OCI-LY1 (cell line): ENCODE results near the gene TUBA3E.
"Not testable (repeated sequence)": the region's sequence is repeated elsewhere in the genome, so short reads cannot be mapped to it uniquely, and the experiment has no call there.

Experiments used
- H2AFZ ChIP-seq: fragments of 200-600 bp; sonication (generic), shearing (Covaris generic); 2 replicates; pipeline ENCODE4 v1.6.0; 2014; ENCODE audit warnings: antibody characterized with exemption, mild to moderate bottlenecking, low read length
- H3F3A ChIP-seq: fragments of 200-600 bp; sonication (generic), shearing (Covaris generic); 2 replicates; pipeline ENCODE4 v1.6.0; 2014; ENCODE audit warnings: mild to moderate bottlenecking, antibody characterized with exemption, low read length, moderate library complexity; ENCODE audit not compliant: insufficient read depth
- H3K27ac ChIP-seq: fragments of 200-600 bp; sonication (generic); 2 replicates; pipeline ENCODE4 v1.5.1; 2014; ENCODE audit warnings: low read length, mixed run types, mild to moderate bottlenecking, low read depth; ENCODE audit not compliant: poor library complexity, severe bottlenecking
- H3K27me3 ChIP-seq: fragments of 200-600 bp; sonication (generic); 2 replicates; pipeline ENCODE4 v1.6.0; 2014; ENCODE audit warnings: antibody characterized with exemption, mild to moderate bottlenecking, low read length, moderate library complexity; ENCODE audit not compliant: insufficient read depth
- H3K36me3 ChIP-seq: fragments of 200-600 bp; sonication (generic); 2 replicates; pipeline ENCODE4 v1.6.1; 2014; ENCODE audit warnings: mild to moderate bottlenecking, antibody characterized with exemption, low read length, moderate library complexity, mixed read lengths; ENCODE audit not compliant: insufficient read depth
- H3K4me1 ChIP-seq: fragments of 200-600 bp; sonication (generic); 2 replicates; pipeline ENCODE4 v1.5.1; 2014; ENCODE audit warnings: mild to moderate bottlenecking, low read length, moderate library complexity; ENCODE audit not compliant: insufficient read depth, severe bottlenecking
- H3K4me2 ChIP-seq: fragments of 200-600 bp; sonication (generic), shearing (Covaris generic); 2 replicates; pipeline ENCODE4 v1.6.1; 2014; ENCODE audit warnings: low read length
- H3K4me3 ChIP-seq: fragments of 200-600 bp; sonication (generic); 2 replicates; pipeline ENCODE4 v1.5.1; 2014; ENCODE audit warnings: low read length, low read depth, mild to moderate bottlenecking, mixed read lengths; ENCODE audit not compliant: poor library complexity, severe bottlenecking
- H3K79me2 ChIP-seq: fragments of 200-600 bp; shearing (Covaris generic); 2 replicates; pipeline ENCODE4 v1.6.1; 2016; ENCODE audit warnings: mixed run types, low read length, mixed read lengths; ENCODE audit not compliant: insufficient read depth
- H3K9ac ChIP-seq: fragments of 200-600 bp; sonication (generic), shearing (Covaris generic); 2 replicates; pipeline ENCODE4 v1.6.1; 2014; ENCODE audit warnings: mild to moderate bottlenecking, low read length, mixed read lengths
- H3K9me2 ChIP-seq: fragments of 200-600 bp; sonication (generic), shearing (Covaris generic); 2 replicates; pipeline ENCODE4 v1.6.1; 2014; ENCODE audit warnings: low read depth, mild to moderate bottlenecking, low read length, mixed read lengths
- H3K9me3 ChIP-seq: fragments of 200-600 bp; shearing (Covaris generic); 2 replicates; pipeline ENCODE4 v1.6.1; 2014; ENCODE audit warnings: low read length, mixed read lengths
- H4K20me1 ChIP-seq: fragments of 200-600 bp; sonication (generic), shearing (Covaris generic); 2 replicates; pipeline ENCODE4 v1.6.0; 2016; ENCODE audit warnings: mild to moderate bottlenecking, low read length; ENCODE audit not compliant: insufficient read depth
- CTCF ChIP-seq: fragments of 200-600 bp; sonication (generic), shearing (Covaris generic); IDR thresholded peaks from 2 replicates; pipeline ENCODE4 v1.5.1; 2017; ENCODE audit warnings: mild to moderate bottlenecking, antibody characterized with exemption, low read length, moderate library complexity, mixed read lengths
- EZH2 ChIP-seq: fragments of 200-600 bp; sonication (generic), shearing (Covaris generic); IDR thresholded peaks from 2 replicates; pipeline ENCODE4 v1.8.0; 2017; ENCODE audit warnings: borderline replicate concordance, mixed run types, mild to moderate bottlenecking, antibody characterized with exemption, low read length, moderate library complexity, mixed read lengths

The TUBA3E gene

GRCh38 chr2:130181880-130182682, 16.2 kb downstream of the TUBA3E start, which contains the start of gene MZT2B:
Gene MZT2B, plus strand, starts transcription at chr2:130182262. Its CDS starts 21 bp downstream, at chr2:130182283.
- not testable (repeated sequence) for H2AFZ ChIP-seq, H3K27me3 ChIP-seq, H4K20me1 ChIP-seq

GRCh38 chr2:130181325-130181879, 16.8 kb downstream of the TUBA3E start, which contains the start of gene SMPD4:
Gene SMPD4, minus strand, starts transcription at chr2:130181602. Its CDS starts 5,010 bp downstream, at chr2:130176592.
- Histone ChIP-seq H3K9ac (peak within 1 kb of the TSS; percentile 85), H3K9me3 (no peaks in the 10 kb centered on the region), H4K20me1 (no peaks in the 10 kb centered on the region), H3K27ac (peak within 1 kb of the TSS; percentile 82), H3K4me2 (peak within 1 kb of the TSS; percentile 86), H3K4me3 (peak within 1 kb of the TSS; percentile 87), H3K27me3 (no peaks in the 10 kb centered on the region), H3F3A (no peaks in the 10 kb centered on the region), H3K79me2 (peaks cover 32% of the 10 kb centered on the region), H3K36me3 (peaks cover 14% of the 10 kb centered on the region; the same call in 1 of the 2 replicates), H2AFZ (no peak within 1 kb of the TSS), H3K9me2 (no peaks in the 10 kb centered on the region), H3K4me1 (peaks cover 25% of the 10 kb centered on the region)
- no peak for TF ChIP-seq CTCF
- TF ChIP-seq EZH2, result no peak

More at GRCh38 chr2:130181880-130182682, 16.2 kb downstream of the TUBA3E start, which contains the start of gene MZT2B:
- peak within 1 kb of the TSS; percentile 87 for H3K4me3 ChIP-seq
- not testable (repeated sequence) for H3K9me3 ChIP-seq, H3K9me2 ChIP-seq, H3F3A ChIP-seq
- peak within 1 kb of the TSS; percentile 82 for H3K27ac ChIP-seq
- H3K4me1 ChIP-seq, result peaks cover 25% of the 10 kb centered on the region
- peaks cover 32% of the 10 kb centered on the region for H3K79me2 ChIP-seq
- TF ChIP-seq CTCF, result peak; percentile 55
- peak within 1 kb of the TSS; percentile 85 for H3K9ac ChIP-seq
- H3K36me3 ChIP-seq, result peaks cover 13% of the 10 kb centered on the region; the same call in 1 of the 2 replicates
- H3K4me2 ChIP-seq, result peak within 1 kb of the TSS; percentile 86

GRCh38 chr2:130180404-130181324, 17.6 kb downstream of the TUBA3E start:
- not testable (repeated sequence) for H2AFZ ChIP-seq, H3K9me3 ChIP-seq, H3K9me2 ChIP-seq, H4K20me1 ChIP-seq, H3K27me3 ChIP-seq, H3F3A ChIP-seq
- Histone ChIP-seq H3K79me2 (peaks cover 32% of the 10 kb centered on the region), H3K4me3 (peak overlapping the region; percentile 87), H3K27ac (peak overlapping the region; percentile 7), H3K9ac (peak overlapping the region; percentile 85), H3K4me1 (peaks cover 25% of the 10 kb centered on the region), H3K4me2 (peak overlapping the region; percentile 86), H3K36me3 (peaks cover 19% of the 10 kb centered on the region; the same call in 1 of the 2 replicates)

- Histone ChIP-seq H3K36me3 (peaks cover 59% of the 10 kb centered on the region), H3K79me2 (peaks cover 19% of the 10 kb centered on the region)
- not testable (repeated sequence) for H3K27ac ChIP-seq
These were observed 23.4 kb downstream of the TUBA3E start for GRCh38 chr2:130174866-130175265.

More at GRCh38 chr2:130174866-130175265, 23.4 kb downstream of the TUBA3E start:
- not testable (repeated sequence) for H3K4me3 ChIP-seq, H3F3A ChIP-seq, H3K9me3 ChIP-seq, H4K20me1 ChIP-seq, H3K9me2 ChIP-seq, H2AFZ ChIP-seq, H3K4me1 ChIP-seq, H3K9ac ChIP-seq, H3K4me2 ChIP-seq, H3K27me3 ChIP-seq
